LNCAP (cell line): ENCODE results near the gene SERPINB3.
"Not testable (repeated sequence)": the region's sequence is repeated elsewhere in the genome, so short reads cannot be mapped to it uniquely, and the experiment has no call there.

Source experiments
- TF ChIP-seq, protein P1 (sequence below): fragments of 450-650 bp; IDR thresholded peaks from 2 replicates; pipeline ENCODE4 v1.5.1; 2017; ENCODE audit warnings: mild to moderate bottlenecking

The SERPINB3 gene

DNA sequence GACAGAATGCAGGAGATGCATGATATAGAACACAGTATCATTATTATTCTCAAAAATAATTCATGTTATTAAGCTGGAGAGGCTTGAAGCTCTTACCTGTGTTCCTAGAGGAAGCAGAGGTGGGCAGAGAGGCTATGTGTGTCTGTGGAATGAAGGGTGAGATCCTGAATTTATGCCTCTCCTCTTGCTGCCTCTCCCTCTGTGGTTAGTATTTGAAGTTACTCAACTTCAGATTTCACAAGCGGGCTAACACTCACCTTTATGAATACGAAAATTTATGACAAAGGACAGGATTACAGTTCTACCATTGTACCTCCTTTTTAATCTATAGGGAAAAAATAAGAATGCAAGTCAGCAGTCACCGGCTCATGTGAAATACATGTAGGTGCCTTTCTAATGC is at the start of gene SERPINB3:
SERPINB3 (minus strand) TSS at position 144 of the 400 bp plus-strand sequence. CDS start 677 bp downstream, outside the sequence.
- TF ChIP-seq, protein P1, sequence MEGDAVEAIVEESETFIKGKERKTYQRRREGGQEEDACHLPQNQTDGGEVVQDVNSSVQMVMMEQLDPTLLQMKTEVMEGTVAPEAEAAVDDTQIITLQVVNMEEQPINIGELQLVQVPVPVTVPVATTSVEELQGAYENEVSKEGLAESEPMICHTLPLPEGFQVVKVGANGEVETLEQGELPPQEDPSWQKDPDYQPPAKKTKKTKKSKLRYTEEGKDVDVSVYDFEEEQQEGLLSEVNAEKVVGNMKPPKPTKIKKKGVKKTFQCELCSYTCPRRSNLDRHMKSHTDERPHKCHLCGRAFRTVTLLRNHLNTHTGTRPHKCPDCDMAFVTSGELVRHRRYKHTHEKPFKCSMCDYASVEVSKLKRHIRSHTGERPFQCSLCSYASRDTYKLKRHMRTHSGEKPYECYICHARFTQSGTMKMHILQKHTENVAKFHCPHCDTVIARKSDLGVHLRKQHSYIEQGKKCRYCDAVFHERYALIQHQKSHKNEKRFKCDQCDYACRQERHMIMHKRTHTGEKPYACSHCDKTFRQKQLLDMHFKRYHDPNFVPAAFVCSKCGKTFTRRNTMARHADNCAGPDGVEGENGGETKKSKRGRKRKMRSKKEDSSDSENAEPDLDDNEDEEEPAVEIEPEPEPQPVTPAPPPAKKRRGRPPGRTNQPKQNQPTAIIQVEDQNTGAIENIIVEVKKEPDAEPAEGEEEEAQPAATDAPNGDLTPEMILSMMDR: not testable (repeated sequence)

DNA sequence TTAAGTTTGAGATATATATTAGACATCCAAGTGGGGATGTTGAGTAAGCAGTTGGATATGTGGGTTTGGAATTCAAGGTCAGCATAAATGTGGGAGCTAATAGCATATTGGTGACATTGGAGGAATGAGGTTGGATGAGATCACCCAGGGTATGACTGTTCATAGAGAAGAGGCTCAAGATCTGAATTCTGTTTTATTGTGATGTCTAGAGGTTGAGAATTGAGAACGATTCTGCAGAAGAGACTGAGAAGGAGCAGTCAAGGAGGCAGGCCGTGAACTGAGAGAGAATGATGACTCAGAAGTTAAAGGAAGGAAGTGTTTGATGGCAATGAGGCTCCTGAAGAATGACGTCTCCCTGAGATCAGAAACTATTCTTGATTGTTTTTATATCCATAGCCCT is 47.0 kb upstream of the SERPINB3 start:
- TF ChIP-seq, protein P1: no peak

DNA sequence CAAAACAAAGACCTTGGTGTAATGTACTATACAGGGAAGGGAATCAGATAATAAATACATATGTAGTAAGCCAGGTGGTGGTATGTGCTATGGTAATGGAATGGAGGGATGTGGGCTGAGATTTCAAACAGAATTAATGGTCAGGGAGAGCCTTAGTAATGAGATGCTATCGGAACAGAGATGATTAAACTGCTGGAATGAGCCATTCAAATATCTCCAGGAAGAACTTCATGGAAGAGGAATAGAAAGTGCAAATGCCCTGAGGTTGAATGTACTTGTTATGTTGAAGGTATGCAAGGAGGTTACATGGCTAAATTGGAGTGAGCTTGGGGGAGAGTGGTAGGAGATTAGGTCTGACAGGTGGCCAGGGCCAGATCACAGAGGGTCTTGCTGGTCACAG is 46.1 kb upstream of the SERPINB3 start:
- TF ChIP-seq, protein P1: no peak

DNA sequence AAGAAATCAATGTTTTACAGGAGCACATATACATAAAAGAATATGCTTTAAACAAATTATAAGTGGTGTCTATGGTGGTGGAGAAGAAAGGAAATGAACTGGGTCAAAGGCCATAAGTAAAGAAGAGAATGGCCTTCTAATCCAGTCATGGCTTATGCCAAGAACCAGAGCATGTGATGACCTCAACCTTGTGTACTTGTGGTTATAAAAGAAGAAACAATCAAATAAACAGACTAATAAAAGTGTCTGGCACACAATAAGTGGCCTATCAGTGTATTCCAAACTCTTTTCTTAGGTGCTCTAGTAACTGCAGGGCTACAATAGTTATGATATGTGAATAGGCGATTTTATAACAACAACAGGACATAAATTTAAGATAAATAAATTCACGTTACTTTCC is 43.7 kb upstream of the SERPINB3 start:
- TF ChIP-seq, protein P1: no peak

DNA sequence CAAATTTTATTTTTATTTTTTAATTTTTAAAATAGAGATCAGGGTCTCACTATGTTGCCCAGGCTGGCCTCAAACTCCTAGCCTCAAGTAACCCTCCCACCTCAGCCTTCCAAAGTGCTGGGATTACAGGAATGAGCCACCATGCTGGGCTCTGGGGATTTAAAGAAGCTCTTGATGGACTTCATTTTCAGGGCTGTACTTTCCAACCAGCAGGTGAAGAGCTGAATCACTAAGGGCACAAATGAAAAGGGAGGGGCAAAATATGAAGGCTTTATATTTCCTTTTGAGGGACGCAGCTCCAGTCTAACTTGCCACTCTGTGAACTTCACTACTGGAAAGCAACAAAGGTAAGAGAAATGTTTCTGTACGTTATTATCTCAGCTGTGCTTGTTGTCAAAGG is 41.0 kb upstream of the SERPINB3 start, which contains the start of gene SERPINB11:
SERPINB11 (plus strand) TSS at position 301 of the 400 bp plus-strand sequence. CDS start 7,234 bp downstream, outside the sequence.
- TF ChIP-seq, protein P1: no peak

DNA sequence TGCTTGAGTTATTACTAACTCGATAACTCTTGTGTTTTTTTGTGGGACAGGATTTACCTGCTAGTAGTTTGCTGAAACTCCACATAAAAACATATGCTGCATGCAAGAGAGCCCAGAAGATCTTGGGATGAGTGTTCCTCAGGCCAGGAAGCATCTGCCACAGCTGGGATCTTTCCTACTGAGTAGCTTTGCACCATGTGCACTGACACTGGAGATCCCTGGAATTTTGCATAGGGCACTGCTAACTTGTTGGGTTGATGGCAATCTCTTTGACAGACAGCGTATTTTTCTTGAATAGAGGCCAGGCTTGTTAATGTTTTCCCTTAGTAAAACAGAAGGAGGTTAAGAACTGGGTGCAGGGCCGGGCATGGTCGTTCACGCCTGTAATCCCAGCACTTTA is 40.3 kb upstream of the SERPINB3 start:
- TF ChIP-seq, protein P1: no peak

DNA sequence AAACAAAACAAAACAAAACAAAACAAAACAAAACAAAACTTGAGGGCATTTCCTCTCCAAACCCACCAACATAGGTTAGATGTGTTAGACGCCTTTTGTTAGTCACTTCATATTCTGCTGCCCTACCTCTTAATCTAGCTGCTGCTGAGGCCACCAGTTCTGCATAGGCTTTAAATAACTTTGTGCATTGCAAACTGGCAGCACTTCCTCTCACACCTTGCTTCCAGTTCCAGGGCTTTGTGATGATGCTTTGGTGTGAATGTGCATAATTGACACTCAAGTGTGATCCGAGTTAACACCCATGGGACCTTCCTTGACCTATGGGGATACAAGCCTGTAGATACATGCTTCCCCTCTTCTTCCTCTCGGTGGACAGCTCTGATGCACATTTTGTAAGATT is 38.8 kb upstream of the SERPINB3 start:
- TF ChIP-seq, protein P1: no peak

DNA sequence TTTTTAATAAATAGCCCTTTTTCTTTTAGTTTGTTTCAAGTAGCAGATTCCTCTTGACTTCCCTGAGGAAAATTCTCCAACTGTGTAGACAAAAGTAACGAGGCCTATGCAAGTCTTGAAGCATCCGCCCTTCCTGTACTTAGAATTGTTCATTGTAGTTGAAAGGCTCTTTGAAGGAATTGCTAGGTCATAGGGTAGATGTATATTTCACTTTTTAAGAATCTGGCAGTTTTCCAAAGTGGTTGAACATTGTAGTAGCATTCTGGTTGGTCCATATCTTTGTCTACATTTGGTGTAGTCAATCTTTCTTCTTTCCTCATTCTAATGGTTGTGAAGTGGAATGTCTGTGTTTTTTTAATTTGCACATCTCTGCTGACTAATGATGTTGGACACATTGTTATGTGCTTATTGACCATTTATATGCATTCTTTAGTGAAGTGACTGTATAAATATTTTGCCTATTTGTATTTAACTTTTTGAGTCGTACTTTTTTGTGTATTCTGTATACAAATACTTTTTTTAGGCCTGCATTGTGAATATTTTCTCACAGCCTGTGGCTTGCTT is 35.5 kb upstream of the SERPINB3 start:
- TF ChIP-seq, protein P1: no peak
